Effector memory CD8-positive, alpha-beta T cell (primary cell): ENCODE results near the gene LMX1B.

Experiments used
- ATAC-seq: fragments of 150-1000 bp; cut with Tn5 transposase; replicated peaks from 2 replicates; pipeline ENCODE4 v1.10.0; 2021; ENCODE audit warnings: mild to moderate bottlenecking, moderate library complexity
- DNase-seq, 3 experiments: peaks; one replicate each; pipeline ENCODE4 v3.0.0; 2021
- H3K27ac Mint-ChIP-seq, 2 donors: one replicate each; pipeline ENCODE4 v1.8.0; 2022; ENCODE audit warnings: mild to moderate bottlenecking in 2 of 2, mixed read lengths in 2 of 2, moderate library complexity in 2 of 2
- H3K27me3 Mint-ChIP-seq, 2 donors: one replicate each; pipeline ENCODE4 v1.8.0; 2022; ENCODE audit warnings: mixed read lengths in 2 of 2
- H3K36me3 Mint-ChIP-seq: one replicate; pipeline ENCODE4 v1.8.0; 2022; ENCODE audit warnings: mild to moderate bottlenecking, moderate library complexity, mixed read lengths; ENCODE audit not compliant: insufficient read depth
- H3K4me1 Mint-ChIP-seq, 2 donors: one replicate each; pipeline ENCODE4 v1.8.0; 2022; ENCODE audit warnings: low read depth in 2 of 2, mixed read lengths in 2 of 2
- H3K4me3 Mint-ChIP-seq, 2 donors: one replicate each; pipeline ENCODE4 v1.8.0; 2022; ENCODE audit warnings: mild to moderate bottlenecking in 2 of 2, mixed read lengths in 2 of 2, moderate library complexity in 2 of 2
- H3K9me3 Mint-ChIP-seq, 2 donors: one replicate each; pipeline ENCODE4 v1.8.0; 2022; ENCODE audit warnings: mixed read lengths in 2 of 2

Gene LMX1B

GRCh38 chr9:126678989-126679388 is 65.3 kb downstream of the LMX1B start:
- Mint-ChIP-seq H3K27me3 (peaks cover 80 to 93% of the 10 kb centered on the region in 2 donors), H3K36me3 (no peaks in the 10 kb centered on the region)
- no peak for DNase-seq

GRCh38 chr9:126681336-126681735 is 67.6 kb downstream of the LMX1B start:
- ATAC-seq: no peak

More at GRCh38 chr9:126678989-126679388, 65.3 kb downstream of the LMX1B start:
- peaks cover 3 to 7% of the 10 kb centered on the region in 2 donors for H3K4me1 Mint-ChIP-seq
- ATAC-seq: no peak
- H3K27ac Mint-ChIP-seq: no peak overlapping the region
- H3K9me3 Mint-ChIP-seq: no peaks in the 10 kb centered on the region
- no peak overlapping the region for H3K4me3 Mint-ChIP-seq

GRCh38 chr9:126682113-126682810 is 68.5 kb downstream of the LMX1B start:
- H3K4me3 Mint-ChIP-seq: no peak overlapping the region
- H3K36me3 Mint-ChIP-seq: no peaks in the 10 kb centered on the region
- H3K27me3 Mint-ChIP-seq: peaks cover 82 to 96% of the 10 kb centered on the region in 2 donors
- H3K27ac Mint-ChIP-seq: no peak overlapping the region
- no peaks in the 10 kb centered on the region for H3K9me3 Mint-ChIP-seq
- peaks cover 0 to 2% of the 10 kb centered on the region in 2 donors for H3K4me1 Mint-ChIP-seq
- no peak for ATAC-seq
- no peak for DNase-seq

More at GRCh38 chr9:126681336-126681735, 67.6 kb downstream of the LMX1B start:
- Mint-ChIP-seq H3K4me3 (no peak overlapping the region), H3K4me1 (peaks cover 0 to 2% of the 10 kb centered on the region in 2 donors), H3K27ac (no peak overlapping the region), H3K27me3 (peaks cover 85 to 96% of the 10 kb centered on the region in 2 donors), H3K36me3 (no peaks in the 10 kb centered on the region), H3K9me3 (no peaks in the 10 kb centered on the region)
- DNase-seq: no peak

- ATAC-seq: no peak
- peaks cover 81 to 96% of the 10 kb centered on the region in 2 donors for H3K27me3 Mint-ChIP-seq
- DNase-seq: no peak
- H3K27ac Mint-ChIP-seq: no peak overlapping the region
- H3K36me3 Mint-ChIP-seq: no peaks in the 10 kb centered on the region
- H3K4me3 Mint-ChIP-seq: peak overlapping the region in 1 of 2 donors; percentile 36
- no peaks in the 10 kb centered on the region for H3K4me1 Mint-ChIP-seq
- H3K9me3 Mint-ChIP-seq: no peaks in the 10 kb centered on the region
These were observed 69.4 kb downstream of the LMX1B start for GRCh38 chr9:126682928-126683697.

GRCh38 chr9:126683698-126684044 is 69.9 kb downstream of the LMX1B start:
- H3K9me3 Mint-ChIP-seq: no peaks in the 10 kb centered on the region
- DNase-seq (no peak), ATAC-seq (no peak)
- peak overlapping the region in 1 of 2 donors; percentile 36 for H3K4me3 Mint-ChIP-seq
- no peak overlapping the region for H3K27ac Mint-ChIP-seq
- no peaks in the 10 kb centered on the region for H3K4me1 Mint-ChIP-seq
- H3K36me3 Mint-ChIP-seq: no peaks in the 10 kb centered on the region
- H3K27me3 Mint-ChIP-seq: peaks cover 86 to 97% of the 10 kb centered on the region in 2 donors

- H3K36me3 Mint-ChIP-seq: no peaks in the 10 kb centered on the region
- H3K4me3 Mint-ChIP-seq: no peak overlapping the region
- ATAC-seq: no peak
- no peak overlapping the region for H3K27ac Mint-ChIP-seq
- H3K27me3 Mint-ChIP-seq: peaks cover 88 to 97% of the 10 kb centered on the region in 2 donors
- H3K9me3 Mint-ChIP-seq: no peaks in the 10 kb centered on the region
- no peaks in the 10 kb centered on the region for H3K4me1 Mint-ChIP-seq
- DNase-seq: no peak
These were observed 70.6 kb downstream of the LMX1B start for GRCh38 chr9:126684345-126684744.

GRCh38 chr9:126684965-126685465 is 71.3 kb downstream of the LMX1B start:
- H3K36me3 Mint-ChIP-seq: no peaks in the 10 kb centered on the region
- H3K9me3 Mint-ChIP-seq: no peaks in the 10 kb centered on the region
- peaks cover 88 to 97% of the 10 kb centered on the region in 2 donors for H3K27me3 Mint-ChIP-seq
- H3K4me1 Mint-ChIP-seq: no peaks in the 10 kb centered on the region
- DNase-seq (no peak), ATAC-seq (no peak)
- no peak overlapping the region for H3K27ac Mint-ChIP-seq
- no peak overlapping the region for H3K4me3 Mint-ChIP-seq

GRCh38 chr9:126687930-126688461 is 74.3 kb downstream of the LMX1B start:
- H3K4me1 Mint-ChIP-seq: peaks cover 0 to 2% of the 10 kb centered on the region in 2 donors
- H3K27ac Mint-ChIP-seq: no peak overlapping the region
- no peaks in the 10 kb centered on the region for H3K36me3 Mint-ChIP-seq
- no peaks in the 10 kb centered on the region for H3K9me3 Mint-ChIP-seq
- no peak for DNase-seq
- ATAC-seq: no peak
- H3K27me3 Mint-ChIP-seq: peaks cover 76 to 95% of the 10 kb centered on the region in 2 donors
- no peak overlapping the region for H3K4me3 Mint-ChIP-seq

- Mint-ChIP-seq H3K4me1 (peaks cover 0 to 2% of the 10 kb centered on the region in 2 donors), H3K9me3 (no peaks in the 10 kb centered on the region), H3K36me3 (no peaks in the 10 kb centered on the region), H3K27me3 (peaks cover 73 to 93% of the 10 kb centered on the region in 2 donors), H3K4me3 (no peak overlapping the region), H3K27ac (no peak overlapping the region)
- ATAC-seq (no peak), DNase-seq (no peak)
These were observed 74.9 kb downstream of the LMX1B start for GRCh38 chr9:126688617-126689016.

- DNase-seq (no peak), ATAC-seq (no peak)
- Mint-ChIP-seq H3K4me3 (no peak overlapping the region), H3K36me3 (no peaks in the 10 kb centered on the region), H3K27me3 (peaks cover 67 to 87% of the 10 kb centered on the region in 2 donors), H3K9me3 (no peaks in the 10 kb centered on the region), H3K27ac (no peak overlapping the region), H3K4me1 (peaks cover 0 to 2% of the 10 kb centered on the region in 2 donors)
These were observed 75.5 kb downstream of the LMX1B start for GRCh38 chr9:126689027-126689825.

GRCh38 chr9:126690431-126691051 is 76.8 kb downstream of the LMX1B start:
- no peak overlapping the region for H3K27ac Mint-ChIP-seq
- peaks cover 0 to 8% of the 10 kb centered on the region in 2 donors for H3K4me1 Mint-ChIP-seq
- H3K9me3 Mint-ChIP-seq: no peaks in the 10 kb centered on the region
- peaks cover 64 to 87% of the 10 kb centered on the region in 2 donors for H3K27me3 Mint-ChIP-seq
- ATAC-seq (peak; percentile 71), DNase-seq (peak; percentile 49 to 59 (median 52))
- H3K4me3 Mint-ChIP-seq: no peak overlapping the region
- H3K36me3 Mint-ChIP-seq: no peaks in the 10 kb centered on the region

GRCh38 chr9:126692041-126692758 is 78.5 kb downstream of the LMX1B start:
- no peak for DNase-seq
- Mint-ChIP-seq H3K27ac (no peak overlapping the region), H3K4me3 (no peak overlapping the region), H3K9me3 (no peaks in the 10 kb centered on the region), H3K36me3 (no peaks in the 10 kb centered on the region), H3K27me3 (peaks cover 50 to 87% of the 10 kb centered on the region in 2 donors), H3K4me1 (peaks cover 0 to 8% of the 10 kb centered on the region in 2 donors)
- no peak for ATAC-seq
